HepG2 (cell line): ENCODE measurements around the gene SLC5A10. TPM values are rescaled to one million over a fixed set of nuclear protein-coding genes. Genes with fewer than 3 reads are reported as not detected.
A peak's percentile ranks its signal among the peaks of the same experiment; 100 is the strongest.

Experiments used
- ARID5B ChIP-seq: IDR thresholded peaks from 2 replicates; pipeline ENCODE4 v1.4.0; 2020; ENCODE audit warnings: mild to moderate bottlenecking, missing genetic modification reagents
- ARNTL ChIP-seq: sonication (generic); formaldehyde crosslinking; IDR thresholded peaks from 2 replicates; pipeline ENCODE4 v1.4.0; 2020; ENCODE audit warnings: mild to moderate bottlenecking, missing genetic modification reagents
- BRD4 ChIP-seq: sonication (generic); formaldehyde crosslinking; IDR thresholded peaks from 2 replicates; pipeline ENCODE4 v1.4.0; 2020; ENCODE audit warnings: missing genetic modification reagents
- CC2D1A ChIP-seq: sonication (generic); formaldehyde crosslinking; IDR thresholded peaks from 2 replicates; pipeline ENCODE4 v1.8.1; 2023; ENCODE audit warnings: mild to moderate bottlenecking, missing genetic modification reagents
- CHCHD3 ChIP-seq: sonication (generic); formaldehyde crosslinking; IDR thresholded peaks from 2 replicates; pipeline ENCODE4 v1.8.0; 2022; ENCODE audit warnings: mild to moderate bottlenecking, missing genetic modification reagents, moderate library complexity
- ESRRA ChIP-seq: sonication (generic); formaldehyde crosslinking; IDR thresholded peaks from 2 replicates; pipeline ENCODE4 v1.5.1; 2020; ENCODE audit warnings: mild to moderate bottlenecking, low read depth, missing genetic modification reagents
- ETV6 ChIP-seq: sonication (generic); formaldehyde crosslinking; conservative IDR thresholded peaks from 2 replicates; pipeline ENCODE4 v1.4.0; 2020; ENCODE audit warnings: missing genetic modification reagents
- FOXM1 ChIP-seq: sonication (generic); formaldehyde crosslinking; IDR thresholded peaks from 2 replicates; pipeline ENCODE4 v1.5.0; 2020; ENCODE audit warnings: missing genetic modification reagents
- KMT2A ChIP-seq: sonication (generic); formaldehyde crosslinking; IDR thresholded peaks from 2 replicates; pipeline ENCODE4 v1.4.0; 2020; ENCODE audit warnings: missing genetic modification reagents
- PAF1 ChIP-seq: IDR thresholded peaks from 2 replicates; pipeline ENCODE4 v1.6.1; 2016; ENCODE audit warnings: missing genetic modification reagents, missing compliant biosample characterization
- PPARG ChIP-seq: conservative IDR thresholded peaks from 2 replicates; pipeline ENCODE4 v1.6.1; 2016; ENCODE audit warnings: missing biosample characterization, missing genetic modification reagents
- SMAD1 ChIP-seq: sonication (generic); formaldehyde crosslinking; IDR thresholded peaks from 2 replicates; pipeline ENCODE4 v1.4.0; 2020; ENCODE audit warnings: missing genetic modification reagents, low read depth, mild to moderate bottlenecking, borderline replicate concordance
- SNAI1 ChIP-seq: sonication (generic); formaldehyde crosslinking; IDR thresholded peaks from 2 replicates; pipeline ENCODE4 v1.5.0; 2020; ENCODE audit warnings: mild to moderate bottlenecking, missing genetic modification reagents, borderline replicate concordance
- SP5 ChIP-seq: IDR thresholded peaks from 2 replicates; pipeline ENCODE4 v1.6.1; 2016; ENCODE audit warnings: low read depth, borderline replicate concordance
- SRF ChIP-seq: IDR thresholded peaks from 2 replicates; pipeline ENCODE4 v1.6.1; 2011; ENCODE audit warnings: mild to moderate bottlenecking, low read depth, low read length, moderate library complexity
- TOPORS ChIP-seq: sonication (generic); formaldehyde crosslinking; IDR thresholded peaks from 2 replicates; pipeline ENCODE4 v1.8.0; 2023; ENCODE audit warnings: mild to moderate bottlenecking, missing genetic modification reagents
- YY1 ChIP-seq: IDR thresholded peaks from 2 replicates; pipeline ENCODE4 v1.6.1; 2011; ENCODE audit warnings: low read length, low read depth, moderate library complexity, mild to moderate bottlenecking; ENCODE audit not compliant: insufficient read depth, insufficient replicate concordance
- ZFP91 ChIP-seq: sonication (generic); formaldehyde crosslinking; IDR thresholded peaks from 2 replicates; pipeline ENCODE4 v1.9.0; 2022; ENCODE audit warnings: missing genetic modification reagents, mild to moderate bottlenecking, borderline replicate concordance
- ZNF513 ChIP-seq: sonication (generic); formaldehyde crosslinking; conservative IDR thresholded peaks from 2 replicates; pipeline ENCODE4 v1.5.0; 2020; ENCODE audit warnings: missing genetic modification reagents
- ZNF580 ChIP-seq: IDR thresholded peaks from 2 replicates; pipeline ENCODE4 v1.6.1; 2016; ENCODE audit warnings: low read depth, borderline replicate concordance
- ZNF619 ChIP-seq: sonication (generic); formaldehyde crosslinking; IDR thresholded peaks from 2 replicates; pipeline ENCODE4 v1.4.0; 2020; ENCODE audit warnings: mild to moderate bottlenecking, missing genetic modification reagents
- ZNF883 ChIP-seq: sonication (generic); formaldehyde crosslinking; IDR thresholded peaks from 2 replicates; pipeline ENCODE4 v1.5.1; 2020; ENCODE audit warnings: mild to moderate bottlenecking, missing genetic modification reagents; ENCODE audit errors: not compliant biosample characterization
- polyA plus RNA-seq, 8 experiments: library from polyadenylated mRNA; depleted of rRNA in 3 of 8; stranded (reverse) in 7 of 8; unstranded in 1 of 8; fragments of >200 nt; fragmentation: Illumina TruSeq in 4 of 8; extraction: Trizol in 4 of 8; gene quantifications; 2 replicates each; pipeline versions ENCODE4 v1.2.1 to v1.2.3, GENCODE V29; 2011 to 2016; ENCODE audit warnings: low read depth in 4 of 8, missing spikeins in 1 of 8, mixed read lengths in 1 of 8; ENCODE audit not compliant: insufficient read depth in 1 of 8
- total RNA-seq, 5 experiments: library from RNA; depleted of rRNA; stranded (reverse); fragments of >200 nt; fragmentation: Illumina TruSeq; extraction: Trizol; gene quantifications; 2 replicates each; pipeline ENCODE4 v1.2.3, GENCODE V29; 2016; ENCODE audit warnings: low read depth in 1 of 5

SLC5A10 gene
- total and polyA plus RNA-seq, 2 of the 13 experiments (the other 11 are each of a cell fraction or from before 2014, with no cell fraction given): 0.05 TPM; not detected in 1

- TF ChIP-seq ZFP91 (CRISPR knock-in tag) (peak; percentile 41; the same call in 1 of the 2 replicates), KMT2A (CRISPR knock-in tag) (peak; percentile 45; the same call in 1 of the 2 replicates), PAF1 (CRISPR knock-in tag) (no peak), FOXM1 (CRISPR knock-in tag) (no peak), CHCHD3 (CRISPR knock-in tag) (0 out of 2 replicates have a peak, but pooled peaks have one; percentile 45), YY1 (no peak), SMAD1 (0 out of 2 replicates have a peak, but pooled peaks have one; percentile 71), BRD4 (CRISPR knock-in tag) (peak; percentile 45; the same call in 1 of the 2 replicates), ARNTL (CRISPR knock-in tag) (no peak), ETV6 (CRISPR knock-in tag) (0 out of 2 replicates have a peak, but pooled peaks have one; percentile 40), ZNF619 (CRISPR knock-in tag) (0 out of 2 replicates have a peak, but pooled peaks have one; percentile 20), ZNF580 (peak; percentile 33; the same call in 1 of the 2 replicates), TOPORS (CRISPR knock-in tag) (peak; percentile 29; the same call in 1 of the 2 replicates), SP5 (peak; percentile 33; the same call in 1 of the 2 replicates), ZNF513 (CRISPR knock-in tag) (no peak), ZNF883 (CRISPR knock-in tag) (no peak), ESRRA (no peak), SRF (no peak), CC2D1A (CRISPR knock-in tag) (no peak), SNAI1 (no peak; the same call in 1 of the 2 replicates), PPARG (no peak), ARID5B (CRISPR knock-in tag) (0 out of 2 replicates have a peak, but pooled peaks have one; percentile 21)
Measured at GRCh38 chr17:19003543-19004420, 51.8 kb downstream of the SLC5A10 start (continued).
